ENCODE results near the gene SYNJ1.

The SYNJ1 gene

DNA sequence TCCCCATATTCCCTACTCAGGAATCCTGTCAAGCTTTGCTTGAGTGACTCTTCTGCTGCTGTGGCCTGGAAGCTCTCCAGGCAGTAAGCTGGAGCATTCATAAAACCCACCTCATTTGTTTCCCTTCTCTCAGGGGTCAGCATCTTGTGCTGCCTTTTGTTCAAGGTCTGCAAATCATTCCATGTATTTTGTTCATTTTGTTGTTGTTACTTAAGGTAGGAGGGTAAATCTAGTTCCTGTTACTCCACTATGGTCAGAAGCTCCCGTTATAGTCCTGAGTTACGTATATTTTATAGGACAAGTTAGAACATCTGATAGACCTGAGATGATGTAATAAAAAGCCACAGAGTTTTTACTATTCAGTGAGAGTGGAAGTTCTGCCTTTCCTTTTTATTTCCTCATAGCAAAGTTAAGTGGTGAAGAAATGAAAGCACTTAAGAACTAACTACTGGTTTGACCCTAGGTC is 9.9 kb downstream of the SYNJ1 start:
- TF ChIP-seq GATA3 (IDR thresholded peaks at IDR 0.05; ENCODE audit: low read depth, low read length) = no peak

DNA sequence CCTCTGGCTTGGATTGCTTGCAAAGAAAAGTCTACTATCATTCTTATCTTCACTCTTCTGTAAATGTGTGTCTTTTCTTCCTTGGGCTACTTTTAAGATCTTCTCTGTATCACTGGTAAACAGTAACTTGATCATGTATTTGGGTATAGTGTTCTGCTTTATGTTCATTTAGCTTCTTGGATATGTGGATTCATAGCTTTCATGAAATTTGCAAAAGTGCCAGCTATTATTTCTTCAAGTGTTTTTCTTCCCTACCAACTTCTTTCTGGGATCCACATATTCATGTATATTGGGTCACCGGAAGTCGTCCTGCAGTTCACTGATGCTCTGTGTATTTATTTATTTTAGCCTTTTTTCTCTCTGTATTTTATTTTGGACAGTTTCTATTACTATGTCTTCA is 11.3 kb downstream of the SYNJ1 start:
- no peak for TF ChIP-seq GATA2 (IDR thresholded peaks at IDR 0.05; ENCODE audit: low read depth, low read length)
- TF ChIP-seq GATA3 (IDR thresholded peaks at IDR 0.05; ENCODE audit: low read depth, low read length) = no peak

DNA sequence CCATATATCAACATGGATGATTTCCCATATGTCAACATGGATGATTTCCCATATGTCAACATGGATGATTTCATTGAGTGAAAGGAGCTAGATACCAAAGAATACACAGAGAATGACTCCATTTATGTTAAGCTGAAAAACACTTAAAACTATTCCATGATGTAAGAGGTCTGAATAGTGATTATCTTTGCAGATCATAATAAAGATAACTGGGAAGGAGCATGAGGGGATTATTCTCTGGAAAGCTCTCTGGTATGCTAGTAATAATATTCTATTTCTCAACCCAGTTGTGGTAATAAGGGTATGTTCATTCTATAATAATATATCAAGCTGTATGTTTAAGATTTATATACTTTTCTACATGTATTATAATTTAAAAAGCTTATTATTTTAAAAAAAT is 14.1 kb downstream of the SYNJ1 start:
- TF ChIP-seq GATA3 (IDR thresholded peaks at IDR 0.05; ENCODE audit: low read depth, low read length) = no peak
- no peak for TF ChIP-seq GATA2 (IDR thresholded peaks at IDR 0.05; ENCODE audit: low read depth, low read length)

DNA sequence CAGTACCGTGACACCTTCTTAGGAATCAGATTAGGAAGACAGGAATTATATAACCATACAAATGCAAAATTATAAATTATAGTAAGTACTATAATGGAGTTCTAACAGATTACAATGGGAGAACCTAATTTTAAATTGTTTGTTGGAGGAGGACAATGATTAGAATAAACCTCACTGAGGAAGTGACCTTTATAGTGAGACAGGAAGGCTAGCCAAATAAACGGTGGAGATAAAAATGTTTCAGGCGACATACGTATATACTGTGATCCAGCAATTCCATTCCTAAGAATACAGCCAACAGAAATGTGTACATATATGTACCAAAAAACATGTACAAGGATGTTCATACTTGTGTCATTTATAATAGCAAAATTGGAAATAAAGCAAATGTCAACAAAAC is 15.2 kb downstream of the SYNJ1 start:
- no peak for TF ChIP-seq GATA3 (IDR thresholded peaks at IDR 0.05; ENCODE audit: low read depth, low read length)
- TF ChIP-seq GATA2 (IDR thresholded peaks at IDR 0.05; ENCODE audit: low read depth, low read length) = no peak

DNA sequence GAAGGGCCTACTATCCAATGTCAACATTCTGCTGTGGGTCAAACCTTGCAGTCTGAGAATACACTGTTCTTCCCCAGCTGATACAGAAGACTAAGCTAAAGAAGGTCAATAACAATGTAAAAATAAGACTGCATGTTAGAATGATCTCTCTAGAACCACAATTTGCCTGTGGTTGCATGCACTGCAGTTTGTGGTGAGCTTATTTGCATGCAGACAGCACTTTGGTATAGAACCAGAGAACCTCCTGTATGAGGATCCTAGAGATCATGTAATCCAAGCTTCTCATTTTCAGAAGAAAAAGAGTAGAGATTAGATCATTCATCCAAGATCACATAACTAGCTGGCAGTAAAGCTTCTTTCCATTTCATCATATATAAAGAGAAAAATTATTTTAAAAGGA is 15.8 kb downstream of the SYNJ1 start:
- TF ChIP-seq GATA2 (IDR thresholded peaks at IDR 0.05; ENCODE audit: low read depth, low read length) (no peak), GATA3 (IDR thresholded peaks at IDR 0.05; ENCODE audit: low read depth, low read length) (no peak)

DNA sequence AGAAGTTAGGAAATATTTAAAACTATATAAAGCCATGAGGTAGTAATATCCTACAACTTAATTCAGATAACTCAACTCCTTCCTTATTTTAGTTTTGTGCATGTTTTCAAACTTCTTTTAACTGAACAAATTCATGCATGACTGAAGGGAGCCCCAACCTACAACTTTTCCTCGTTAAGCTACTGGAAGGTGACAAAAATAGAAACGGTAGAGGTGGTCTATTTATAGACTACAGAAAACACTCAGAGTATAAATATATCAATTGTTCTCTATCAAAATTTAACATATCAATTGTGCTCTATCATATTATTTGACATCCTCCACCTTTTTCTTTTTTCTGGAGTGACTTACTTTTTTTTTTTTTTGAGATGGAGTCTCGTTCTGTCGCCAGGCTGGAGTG is 16.8 kb downstream of the SYNJ1 start:
- no peak for TF ChIP-seq GATA2 (IDR thresholded peaks at IDR 0.05; ENCODE audit: low read depth, low read length)
- TF ChIP-seq GATA3 (IDR thresholded peaks at IDR 0.05; ENCODE audit: low read depth, low read length) = no peak

DNA sequence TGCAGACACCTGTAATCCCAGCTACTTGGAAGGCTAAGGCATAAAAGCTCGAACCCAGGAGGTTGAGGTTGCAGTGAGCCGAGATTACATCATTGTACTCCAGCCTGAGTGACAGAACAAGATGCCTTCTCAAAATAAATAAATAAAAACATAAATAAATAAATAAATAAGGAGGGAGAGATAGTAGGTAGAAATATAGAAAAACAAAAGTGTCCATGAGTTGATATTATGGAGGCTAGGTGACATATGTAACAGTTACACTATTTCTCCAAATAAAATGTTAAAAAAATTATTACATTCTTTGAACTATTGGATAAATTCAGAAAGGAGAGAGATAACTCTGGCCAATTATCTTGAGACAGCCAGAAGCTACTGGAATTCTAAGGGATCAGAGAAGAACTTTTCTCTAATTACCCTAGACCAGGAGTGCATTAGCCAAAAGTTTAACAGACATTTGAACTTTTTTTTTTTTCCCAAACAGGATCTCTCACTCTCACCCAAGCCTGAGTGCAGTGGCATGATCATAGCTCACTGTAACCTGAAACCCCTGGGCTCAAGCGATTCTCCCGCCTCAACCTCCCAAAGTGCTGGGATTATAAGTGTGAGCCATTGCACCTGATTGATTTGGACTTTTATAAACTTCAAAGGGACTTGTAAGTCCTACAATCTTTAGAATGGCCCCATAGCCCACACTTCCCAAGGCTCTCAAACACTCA is 17.6 kb downstream of the SYNJ1 start:
- TF ChIP-seq GATA2 (IDR thresholded peaks at IDR 0.05; ENCODE audit: low read depth, low read length) (no peak), GATA3 (IDR thresholded peaks at IDR 0.05; ENCODE audit: low read depth, low read length) (no peak)

DNA sequence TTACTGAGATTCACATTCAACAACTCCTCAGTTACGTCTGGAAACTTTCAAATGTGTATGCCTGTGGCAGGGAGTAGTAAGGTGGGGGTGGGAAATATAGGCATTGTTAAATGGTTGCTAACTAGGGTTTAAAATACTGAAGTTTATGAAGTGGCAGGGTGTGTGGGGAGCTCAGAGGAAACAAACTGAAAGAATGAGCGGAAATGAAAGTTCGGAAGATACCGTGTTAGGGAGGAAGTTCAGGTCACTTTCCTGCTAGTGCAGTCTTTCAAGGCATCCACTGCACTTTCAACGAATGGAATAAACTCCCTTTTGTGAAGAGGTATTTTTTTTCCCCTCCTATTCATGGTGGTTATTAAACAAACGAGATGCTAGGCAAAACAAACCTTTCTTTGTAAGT is 19.7 kb downstream of the SYNJ1 start:
- TF ChIP-seq GATA2 (IDR thresholded peaks at IDR 0.05; ENCODE audit: low read depth, low read length) = no peak
- TF ChIP-seq GATA3 (IDR thresholded peaks at IDR 0.05; ENCODE audit: low read depth, low read length) = no peak

DNA sequence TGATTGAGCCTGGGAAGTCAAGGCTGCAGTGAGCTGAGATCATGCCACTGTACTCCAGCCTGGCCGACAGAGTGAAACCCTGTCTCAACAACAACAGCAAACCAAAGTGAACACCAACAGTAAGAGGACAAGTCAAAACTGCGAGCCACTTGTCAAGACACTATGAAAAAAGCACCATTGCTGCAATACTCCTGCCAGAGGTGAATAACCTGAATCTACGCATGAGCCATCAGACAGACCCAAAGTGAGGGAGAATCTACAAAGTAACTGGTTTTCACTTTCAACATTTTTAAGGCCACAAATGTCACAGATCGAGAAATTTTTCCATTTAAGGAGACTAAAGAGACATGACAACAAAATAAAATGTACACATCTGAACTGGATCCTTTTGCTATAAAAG is 21.9 kb downstream of the SYNJ1 start:
- TF ChIP-seq GATA3 (IDR thresholded peaks at IDR 0.05; ENCODE audit: low read depth, low read length) (no peak), GATA2 (IDR thresholded peaks at IDR 0.05; ENCODE audit: low read depth, low read length) (no peak)

DNA sequence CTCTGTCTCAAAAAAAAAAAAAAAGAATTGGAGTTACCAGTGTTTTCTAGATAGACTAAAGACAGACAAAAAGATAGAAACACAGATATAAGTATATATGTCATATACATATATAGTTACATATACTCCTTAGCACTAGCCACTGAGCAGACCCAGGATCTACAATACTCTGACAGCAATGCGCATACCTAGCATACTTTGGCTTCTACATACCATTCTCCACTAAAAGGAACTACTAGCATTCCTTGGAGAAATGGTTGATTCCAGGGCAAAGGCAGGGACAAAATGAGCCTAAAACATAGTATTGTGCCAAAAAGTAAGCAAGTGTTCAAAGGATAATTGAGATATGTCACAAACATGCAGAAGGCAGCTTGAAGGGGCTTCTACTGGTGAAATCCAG is 22.7 kb downstream of the SYNJ1 start:
- TF ChIP-seq GATA3 (IDR thresholded peaks at IDR 0.05; ENCODE audit: low read depth, low read length) (no peak), GATA2 (IDR thresholded peaks at IDR 0.05; ENCODE audit: low read depth, low read length) (no peak)

DNA sequence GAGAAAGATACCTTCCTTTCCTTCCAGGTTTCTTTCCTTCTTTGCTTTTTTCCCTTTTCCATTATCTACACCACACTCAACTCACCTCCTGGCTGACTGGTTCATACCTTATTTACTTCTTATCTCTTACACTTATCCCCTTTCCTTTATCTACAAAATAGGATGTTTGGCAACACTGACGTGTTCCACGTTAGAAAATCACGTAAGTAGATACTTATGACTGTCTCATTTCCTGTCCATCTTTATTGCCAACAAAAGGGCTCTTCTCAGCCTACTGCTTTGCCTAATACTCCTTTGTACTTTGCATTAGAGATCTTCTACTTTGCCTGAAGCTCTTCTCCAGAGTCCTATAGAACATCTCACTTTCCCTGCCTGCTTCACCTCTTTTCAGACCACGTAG is 25.1 kb downstream of the SYNJ1 start:
- TF ChIP-seq GATA3 (IDR thresholded peaks at IDR 0.05; ENCODE audit: low read depth, low read length) (no peak), GATA2 (IDR thresholded peaks at IDR 0.05; ENCODE audit: low read depth, low read length) (no peak)

DNA sequence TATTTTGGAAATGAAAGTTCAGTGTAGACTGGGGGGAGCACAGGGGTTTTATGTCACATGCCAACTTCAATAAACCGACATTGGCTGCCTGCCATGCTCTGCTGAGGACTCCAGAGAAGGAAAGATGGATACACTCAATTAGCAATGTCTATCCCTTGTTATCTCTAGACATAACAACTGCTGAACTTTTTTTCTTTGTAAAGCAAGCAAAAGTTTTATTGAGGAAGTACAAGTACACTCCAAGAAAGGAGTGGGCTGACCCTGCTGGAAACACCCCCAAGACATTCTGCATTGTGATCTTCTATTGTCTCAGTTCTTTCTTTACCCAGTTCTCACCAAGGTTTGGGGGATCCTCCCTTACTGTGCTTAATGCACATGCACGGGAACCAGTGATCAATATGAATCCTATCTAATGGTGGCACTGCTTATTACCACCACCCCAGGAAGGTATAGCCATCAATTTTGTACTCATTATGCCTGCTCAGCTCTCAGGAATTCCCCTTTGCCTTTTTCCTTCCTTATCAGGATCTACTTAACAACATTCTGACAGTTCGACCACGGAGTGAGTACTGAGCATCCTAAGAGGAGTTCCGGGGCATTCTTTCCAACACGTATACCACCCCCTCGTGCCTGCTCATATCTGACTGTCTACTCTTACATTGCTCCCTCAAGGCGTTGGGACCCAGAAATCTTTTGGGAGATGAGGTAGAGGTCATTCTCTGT is 28.7 kb downstream of the SYNJ1 start:
- TF ChIP-seq GATA3 (IDR thresholded peaks at IDR 0.05; ENCODE audit: low read depth, low read length) = no peak
- no peak for TF ChIP-seq GATA2 (IDR thresholded peaks at IDR 0.05; ENCODE audit: low read depth, low read length)

DNA sequence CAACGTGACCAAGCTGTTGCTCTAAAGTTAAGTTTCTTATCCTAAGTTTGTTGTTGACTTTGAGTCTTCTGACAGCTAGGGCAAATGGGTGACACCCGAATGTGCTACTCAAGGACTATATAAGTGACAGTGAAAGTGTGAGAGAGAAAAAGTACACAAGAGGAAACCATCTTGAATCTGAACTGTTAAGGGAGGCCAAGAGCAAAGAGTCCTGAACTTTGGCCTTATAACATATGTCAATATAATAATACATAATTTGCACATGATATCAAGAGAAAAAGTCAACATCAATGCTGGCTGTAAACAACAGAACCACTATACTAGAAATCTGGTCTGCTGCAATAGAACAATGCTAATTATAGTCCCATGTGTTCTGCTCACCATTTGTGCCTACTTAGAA is 29.5 kb downstream of the SYNJ1 start:
- TF ChIP-seq GATA3 (IDR thresholded peaks at IDR 0.05; ENCODE audit: low read depth, low read length) = no peak
- no peak for TF ChIP-seq GATA2 (IDR thresholded peaks at IDR 0.05; ENCODE audit: low read depth, low read length)

DNA sequence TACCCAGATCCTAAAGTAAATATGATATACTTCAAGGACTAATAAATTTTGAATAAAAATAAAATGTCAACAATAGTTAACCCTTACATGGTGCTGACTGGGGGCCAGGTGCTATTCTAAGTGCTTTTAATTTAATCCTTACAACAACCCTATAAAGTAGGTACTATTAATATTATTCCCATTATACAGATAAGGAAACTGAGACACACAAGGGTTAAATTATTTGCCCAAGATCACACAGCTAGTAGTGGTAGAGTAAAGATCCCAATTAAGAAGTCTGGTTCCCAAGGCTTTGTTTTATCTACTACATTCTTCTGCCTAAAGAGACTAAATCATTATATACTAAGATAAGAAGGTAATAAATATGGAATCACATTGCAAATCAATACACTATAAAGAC is 34.2 kb downstream of the SYNJ1 start:
- no peak for TF ChIP-seq GATA2 (IDR thresholded peaks at IDR 0.05; ENCODE audit: low read depth, low read length)

DNA sequence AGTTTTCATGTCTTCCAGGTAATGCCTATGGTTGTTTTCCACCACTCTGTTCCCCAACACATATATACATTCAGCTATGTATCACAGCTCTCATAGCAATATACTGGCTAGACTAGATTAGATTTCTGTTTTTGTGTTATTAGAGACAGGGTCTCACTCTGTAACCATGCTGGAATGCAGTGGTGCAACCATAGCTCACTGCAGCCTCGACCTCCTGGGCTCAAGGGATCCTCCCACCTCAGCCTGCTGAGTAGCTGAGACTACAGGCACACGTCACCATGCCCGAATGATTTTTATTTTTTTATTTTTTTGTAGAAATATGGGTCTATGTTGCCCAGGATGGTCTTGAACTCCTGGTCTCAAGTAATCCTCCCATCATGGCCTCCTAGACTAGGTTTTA is 37.7 kb downstream of the SYNJ1 start:
- TF ChIP-seq GATA2 (IDR thresholded peaks at IDR 0.05; ENCODE audit: low read depth, low read length) (no peak), GATA3 (IDR thresholded peaks at IDR 0.05; ENCODE audit: low read depth, low read length) (no peak)

Data from SH-SY5Y (cell line).